Activated CD8-positive, alpha-beta T cell treated with anti-CD3 and anti-CD28 coated beads, Interleukin-2, amount 10 ng/mL, durations not matched to agents 7 days and 5 days (primary cell): ENCODE data around the gene CYP4F8. TPM values are rescaled to one million over a fixed set of nuclear protein-coding genes. Genes with fewer than 3 reads are reported as not detected.

Experiments used
- ATAC-seq: fragments of 150-1000 bp; cut with Tn5 transposase; one replicate; pipeline ENCODE4 v1.10.0; 2021; ENCODE audit warnings: moderate library complexity
- CTCF ChIA-PET: fragments of 350-600 bp; sonication (Branson Sonifier 250); formaldehyde crosslinking; loops from one replicate; lab custom pipeline; 2021; ENCODE audit warnings: antibody characterized with exemption; lab: Charles Lee
- POLR2A ChIA-PET: fragments of 350-600 bp; sonication (Branson Sonifier 250); formaldehyde crosslinking; loops from one replicate; lab custom pipeline; 2021; ENCODE audit warnings: antibody characterized with exemption; lab: Charles Lee
- DNase-seq: peaks from one replicate; pipeline ENCODE4 v3.0.0-alpha.2; 2020
- H3K27ac Mint-ChIP-seq: one replicate; pipeline ENCODE4 v1.8.0; 2021; ENCODE audit warnings: mild to moderate bottlenecking, mixed read lengths
- H3K27me3 Mint-ChIP-seq: one replicate; pipeline ENCODE4 v1.8.0; 2021; ENCODE audit warnings: low read depth, mixed read lengths
- H3K36me3 Mint-ChIP-seq: one replicate; pipeline ENCODE4 v1.8.0; 2021; ENCODE audit warnings: low read depth, mixed read lengths
- H3K4me1 Mint-ChIP-seq: one replicate; pipeline ENCODE4 v1.8.0; 2021; ENCODE audit warnings: low read depth, mixed read lengths
- H3K4me3 Mint-ChIP-seq: one replicate; pipeline ENCODE4 v1.8.0; 2021; ENCODE audit warnings: mild to moderate bottlenecking, mixed read lengths
- H3K9me3 Mint-ChIP-seq: one replicate; pipeline ENCODE4 v1.8.0; 2022; ENCODE audit warnings: mixed read lengths; ENCODE audit not compliant: insufficient read depth
- total RNA-seq, 2 experiments: library from RNA; stranded (reverse); gene quantifications; one replicate each; pipeline ENCODE4 v1.2.3, GENCODE V29; 2021

The CYP4F8 gene
- total RNA-seq = not detected

- ATAC-seq (no peak), DNase-seq (no peak)
- H3K27me3 Mint-ChIP-seq = no peaks in the 10 kb centered on the region
- H3K36me3 Mint-ChIP-seq = no peaks in the 10 kb centered on the region
- H3K4me1 Mint-ChIP-seq = no peaks in the 10 kb centered on the region
- no peaks in the 10 kb centered on the region for H3K9me3 Mint-ChIP-seq
- ChIA-PET POLR2A (no interaction called here), CTCF (no interaction called here)
- no peak within 1 kb of the TSS for H3K4me3 Mint-ChIP-seq
- no peak within 1 kb of the TSS for H3K27ac Mint-ChIP-seq
These were observed at the start of gene CYP4F8 for GRCh38 chr19:15614507-15615379. Gene CYP4F8, plus strand, starts transcription at chr19:15615218. Its CDS starts 399 bp downstream, at chr19:15615617.

GRCh38 chr19:15570420-15570819 lies 44.6 kb upstream of the CYP4F8 start:
- no peak for ATAC-seq
- no peak for DNase-seq
- CTCF ChIA-PET = no interaction called here

GRCh38 chr19:15575406-15575805 lies 39.6 kb upstream of the CYP4F8 start:
- H3K4me3 Mint-ChIP-seq = no peak overlapping the region
- no peaks in the 10 kb centered on the region for H3K36me3 Mint-ChIP-seq
- H3K9me3 Mint-ChIP-seq = no peaks in the 10 kb centered on the region
- ChIA-PET POLR2A (no interaction called here), CTCF (no interaction called here)
- ATAC-seq (no peak), DNase-seq (no peak)
- peaks cover 10% of the 10 kb centered on the region for H3K27me3 Mint-ChIP-seq
- no peak overlapping the region for H3K27ac Mint-ChIP-seq
- no peaks in the 10 kb centered on the region for H3K4me1 Mint-ChIP-seq

More at GRCh38 chr19:15570420-15570819, 44.6 kb upstream of the CYP4F8 start:
- Mint-ChIP-seq H3K27ac (no peak overlapping the region), H3K36me3 (no peaks in the 10 kb centered on the region), H3K4me1 (no peaks in the 10 kb centered on the region), H3K9me3 (no peaks in the 10 kb centered on the region), H3K4me3 (no peak overlapping the region), H3K27me3 (peaks cover 18% of the 10 kb centered on the region)
- POLR2A ChIA-PET = no interaction called here

GRCh38 chr19:15576526-15577156 lies 38.4 kb upstream of the CYP4F8 start:
- Mint-ChIP-seq H3K4me3 (no peak overlapping the region), H3K27me3 (peaks cover 18% of the 10 kb centered on the region), H3K27ac (no peak overlapping the region), H3K4me1 (no peaks in the 10 kb centered on the region), H3K36me3 (no peaks in the 10 kb centered on the region), H3K9me3 (no peaks in the 10 kb centered on the region)
- DNase-seq (no peak), ATAC-seq (no peak)
- POLR2A ChIA-PET = no interaction called here
- CTCF ChIA-PET = no interaction called here

GRCh38 chr19:15577184-15577771 lies 37.7 kb upstream of the CYP4F8 start:
- Mint-ChIP-seq H3K9me3 (no peaks in the 10 kb centered on the region), H3K4me1 (no peaks in the 10 kb centered on the region), H3K36me3 (no peaks in the 10 kb centered on the region), H3K4me3 (no peak overlapping the region), H3K27me3 (peaks cover 18% of the 10 kb centered on the region), H3K27ac (no peak overlapping the region)
- ChIA-PET POLR2A (no interaction called here), CTCF (interaction anchor here (0.9 kb wide), 1 partner anchor 30 kb away, joined by 3 read pairs; no protein-coding TSS in a partner anchor)
- no peak for ATAC-seq
- DNase-seq = no peak

GRCh38 chr19:15583346-15583745 lies 31.7 kb upstream of the CYP4F8 start:
- H3K4me3 Mint-ChIP-seq = no peak overlapping the region
- no peaks in the 10 kb centered on the region for H3K9me3 Mint-ChIP-seq
- H3K36me3 Mint-ChIP-seq = no peaks in the 10 kb centered on the region
- H3K27ac Mint-ChIP-seq = no peak overlapping the region
- H3K27me3 Mint-ChIP-seq = peaks cover 17% of the 10 kb centered on the region
- POLR2A ChIA-PET = no interaction called here
- CTCF ChIA-PET = no interaction called here
- H3K4me1 Mint-ChIP-seq = peaks cover 6% of the 10 kb centered on the region
- DNase-seq (no peak), ATAC-seq (no peak)

GRCh38 chr19:15584095-15584494 lies 30.9 kb upstream of the CYP4F8 start:
- Mint-ChIP-seq H3K36me3 (no peaks in the 10 kb centered on the region), H3K27me3 (peaks cover 17% of the 10 kb centered on the region), H3K9me3 (no peaks in the 10 kb centered on the region), H3K4me3 (peak overlapping the region; percentile 43), H3K4me1 (peaks cover 6% of the 10 kb centered on the region), H3K27ac (no peak overlapping the region)
- ATAC-seq (no peak), DNase-seq (no peak)
- ChIA-PET CTCF (no interaction called here), POLR2A (no interaction called here)

- POLR2A ChIA-PET = no interaction called here
- CTCF ChIA-PET = no interaction called here
These were observed 30.4 kb upstream of the CYP4F8 start for GRCh38 chr19:15584541-15585115.

GRCh38 chr19:15587663-15588062 lies 27.4 kb upstream of the CYP4F8 start:
- CTCF ChIA-PET = no interaction called here
- Mint-ChIP-seq H3K4me1 (peaks cover 6% of the 10 kb centered on the region), H3K27me3 (peaks cover 6% of the 10 kb centered on the region), H3K9me3 (no peaks in the 10 kb centered on the region), H3K4me3 (no peak overlapping the region), H3K27ac (no peak overlapping the region), H3K36me3 (no peaks in the 10 kb centered on the region)
- POLR2A ChIA-PET = no interaction called here
- DNase-seq (no peak), ATAC-seq (no peak)

More at GRCh38 chr19:15584541-15585115, 30.4 kb upstream of the CYP4F8 start:
- Mint-ChIP-seq H3K4me3 (peak overlapping the region; percentile 43), H3K27ac (no peak overlapping the region), H3K36me3 (no peaks in the 10 kb centered on the region), H3K4me1 (peaks cover 6% of the 10 kb centered on the region), H3K9me3 (no peaks in the 10 kb centered on the region), H3K27me3 (peaks cover 17% of the 10 kb centered on the region)
- ATAC-seq (peak; percentile 94), DNase-seq (peak; percentile 87)

- no peak overlapping the region for H3K27ac Mint-ChIP-seq
These were observed 26.8 kb upstream of the CYP4F8 start for GRCh38 chr19:15588265-15588664.

GRCh38 chr19:15589760-15590451 lies 25.1 kb upstream of the CYP4F8 start:
- DNase-seq = no peak

More at GRCh38 chr19:15588265-15588664, 26.8 kb upstream of the CYP4F8 start:
- peaks cover 6% of the 10 kb centered on the region for H3K27me3 Mint-ChIP-seq
- no peak for DNase-seq
- no peak overlapping the region for H3K4me3 Mint-ChIP-seq
- no peak for ATAC-seq
- POLR2A ChIA-PET = no interaction called here
- no peaks in the 10 kb centered on the region for H3K9me3 Mint-ChIP-seq
- no peaks in the 10 kb centered on the region for H3K36me3 Mint-ChIP-seq
- CTCF ChIA-PET = no interaction called here
- H3K4me1 Mint-ChIP-seq = peaks cover 6% of the 10 kb centered on the region

More at GRCh38 chr19:15589760-15590451, 25.1 kb upstream of the CYP4F8 start:
- no peak for ATAC-seq
- H3K9me3 Mint-ChIP-seq = no peaks in the 10 kb centered on the region
- peaks cover 10% of the 10 kb centered on the region for H3K27me3 Mint-ChIP-seq
- ChIA-PET CTCF (no interaction called here), POLR2A (no interaction called here)
- no peak overlapping the region for H3K4me3 Mint-ChIP-seq
- H3K36me3 Mint-ChIP-seq = no peaks in the 10 kb centered on the region
- H3K27ac Mint-ChIP-seq = no peak overlapping the region
- no peaks in the 10 kb centered on the region for H3K4me1 Mint-ChIP-seq
